CD4-positive, alpha-beta T cell treated with Interleukin-21 for 1 hour (primary cell): ENCODE results near the gene METAP2.
"Not testable (repeated sequence)": the region's sequence is repeated elsewhere in the genome, so short reads cannot be mapped to it uniquely, and the experiment has no call there.

Experiments used
- DNase-seq: peaks from one replicate; pipeline ENCODE4 v3.0.0-alpha.2; 2020

METAP2 gene

GRCh38 chr12:95473884-95474659 lies at the start of gene METAP2:
METAP2 (plus strand) TSS chr12:95474152; CDS start chr12:95474180, 28 bp downstream.
- peak; percentile 91 for DNase-seq

DNA sequence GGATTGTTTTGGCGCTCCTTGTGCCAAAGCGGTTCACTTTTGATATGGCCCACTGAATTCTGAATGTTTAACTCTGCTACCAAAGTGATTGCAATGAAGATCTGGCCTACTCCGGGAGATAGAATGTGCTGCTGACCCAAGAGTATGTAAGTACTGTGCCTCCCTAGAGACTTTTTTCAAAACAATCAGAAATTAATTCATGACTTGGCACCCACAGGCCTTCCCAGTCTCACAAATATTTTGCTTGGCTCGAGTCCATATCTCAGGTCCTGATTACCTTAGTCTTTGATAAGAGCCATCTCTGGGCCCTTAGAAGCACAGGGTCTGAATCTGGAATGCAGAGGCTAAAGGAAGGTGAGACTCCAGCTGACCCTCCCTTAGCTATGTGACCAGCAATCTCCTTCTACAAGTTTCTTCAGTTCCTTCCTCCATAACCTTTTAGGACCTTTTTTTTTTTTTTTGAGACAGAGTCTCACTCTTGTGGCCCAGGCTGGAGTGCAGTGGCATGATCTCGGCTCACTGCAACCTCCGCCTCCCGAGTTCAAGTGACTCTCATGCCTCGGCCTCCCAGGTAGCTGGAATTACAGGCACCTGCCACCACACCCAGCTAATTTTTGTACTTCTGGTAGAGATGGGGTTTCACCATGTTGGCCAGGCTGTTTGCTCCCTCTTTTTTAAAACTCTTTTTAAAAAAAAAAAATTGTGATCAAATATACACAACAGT lies 49.5 kb upstream of the METAP2 start:
- DNase-seq, result no peak

GRCh38 chr12:95429172-95429510 lies 44.8 kb upstream of the METAP2 start:
- DNase-seq, result no peak

GRCh38 chr12:95431120-95431519 lies 42.8 kb upstream of the METAP2 start:
- no peak for DNase-seq

DNA sequence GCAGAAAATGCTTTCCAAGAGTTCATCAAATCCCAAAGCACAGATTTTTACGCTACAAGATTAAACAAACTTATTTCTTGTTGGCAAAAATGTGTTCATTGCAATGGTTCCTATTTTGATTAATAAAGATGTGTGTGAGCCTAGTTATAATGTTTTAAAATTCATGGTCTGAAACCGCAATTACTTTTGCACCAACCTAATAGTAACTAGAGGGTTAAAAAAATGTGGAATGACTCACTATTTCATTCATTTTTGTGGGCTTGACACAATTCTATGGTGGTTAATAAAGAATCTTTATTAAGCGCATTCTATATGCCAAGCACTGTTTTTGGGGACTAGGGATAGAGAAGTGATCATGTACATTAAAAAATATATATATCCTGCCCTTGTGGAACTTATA lies 38.6 kb upstream of the METAP2 start:
- DNase-seq, result no peak

DNA sequence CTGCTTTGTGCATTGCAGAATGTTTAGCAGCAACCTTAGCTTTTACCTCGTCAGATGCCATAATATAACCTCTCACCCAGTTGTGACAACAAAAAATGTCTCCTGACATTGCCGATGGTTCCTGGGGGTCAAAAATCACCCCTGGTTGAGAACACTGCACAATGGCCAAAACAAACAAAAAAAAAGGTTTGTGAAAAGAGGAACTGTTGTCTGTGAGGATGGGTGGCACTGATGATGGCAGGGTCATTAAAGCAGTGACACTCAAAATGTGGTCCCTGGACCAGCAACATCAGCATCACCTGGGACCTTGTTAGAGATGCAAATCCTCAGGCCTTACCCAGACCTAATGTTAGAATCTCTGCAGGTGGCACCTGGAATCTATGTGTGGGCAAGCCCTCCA lies 36.4 kb upstream of the METAP2 start:
- no peak for DNase-seq

DNA sequence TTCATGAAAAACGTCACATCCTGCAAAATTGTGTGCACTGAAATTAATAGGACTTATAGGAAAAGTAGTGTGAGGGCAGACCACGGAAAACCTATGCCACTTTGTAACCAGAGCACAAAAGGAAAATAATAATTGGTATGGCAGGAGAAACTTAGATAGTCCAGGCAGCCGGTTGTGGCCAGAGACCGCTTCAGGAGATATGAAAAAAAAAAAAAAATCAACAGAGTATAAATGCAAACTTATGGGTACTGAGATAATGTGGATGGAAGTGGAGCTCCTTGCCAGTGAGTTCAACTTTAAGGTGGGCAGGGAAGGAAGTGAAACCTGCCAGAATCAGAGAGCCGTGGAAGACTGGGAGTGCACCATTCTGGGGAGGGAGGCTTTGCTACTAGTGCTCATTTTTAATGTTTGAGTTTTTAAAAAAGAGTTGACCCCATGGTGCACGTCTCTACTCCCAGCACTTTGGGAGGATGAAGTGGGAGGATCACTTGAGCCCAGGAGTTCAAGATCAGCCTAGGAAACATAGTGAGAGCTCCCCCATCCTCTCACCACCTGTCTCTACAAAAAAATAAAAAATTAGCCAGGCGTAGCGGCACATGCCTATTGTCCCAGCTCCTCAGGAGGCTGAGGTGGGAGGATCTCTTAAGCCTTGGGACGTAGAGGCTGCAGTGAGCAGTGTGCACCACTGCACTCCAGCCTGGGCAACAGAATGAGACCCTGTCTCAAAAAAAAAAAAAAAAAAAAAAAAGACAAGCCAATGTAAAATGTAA lies 34.3 kb upstream of the METAP2 start:
- no peak for DNase-seq

GRCh38 chr12:95440401-95440800 lies 33.6 kb upstream of the METAP2 start:
- no peak for DNase-seq

DNA sequence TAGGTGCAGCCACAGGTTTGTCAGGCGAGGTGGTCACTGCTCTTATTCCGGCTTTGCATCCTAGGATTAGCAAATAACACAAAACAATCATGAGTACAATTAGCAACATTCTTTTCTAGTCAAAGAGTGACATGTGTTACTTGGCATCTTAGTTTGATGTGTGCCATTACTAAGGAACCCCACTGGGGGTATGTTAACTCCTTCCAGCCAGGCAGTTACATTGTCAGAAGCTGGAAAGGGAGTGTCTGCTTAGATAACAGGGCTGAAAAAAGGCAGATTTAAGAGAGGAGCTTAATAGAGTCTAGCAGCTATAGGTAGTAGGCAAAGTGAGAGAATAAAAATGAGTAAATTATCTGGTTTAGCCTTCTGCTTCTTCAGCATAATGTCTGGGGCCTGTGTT lies 30.5 kb upstream of the METAP2 start:
- no peak for DNase-seq

DNA sequence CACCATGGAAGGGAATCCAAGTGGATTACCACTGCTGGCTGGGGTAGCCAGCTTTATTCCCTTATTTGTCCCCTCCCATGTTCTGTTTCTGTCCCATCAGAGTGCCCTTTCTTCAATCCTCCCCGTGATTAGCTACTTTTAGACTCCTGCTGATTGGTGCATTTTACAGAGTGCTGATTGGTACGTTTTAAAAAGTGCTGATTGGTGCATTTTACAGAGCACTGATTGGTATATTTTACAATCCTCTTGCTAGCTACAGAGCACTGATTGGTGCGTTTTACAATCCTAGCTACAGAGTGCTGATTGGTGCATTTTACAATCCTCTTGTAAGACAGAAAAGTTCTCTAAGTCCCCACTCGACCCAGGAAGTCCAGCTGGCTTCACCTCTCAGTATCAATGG lies 28.9 kb upstream of the METAP2 start:
- not testable (repeated sequence) for DNase-seq

DNA sequence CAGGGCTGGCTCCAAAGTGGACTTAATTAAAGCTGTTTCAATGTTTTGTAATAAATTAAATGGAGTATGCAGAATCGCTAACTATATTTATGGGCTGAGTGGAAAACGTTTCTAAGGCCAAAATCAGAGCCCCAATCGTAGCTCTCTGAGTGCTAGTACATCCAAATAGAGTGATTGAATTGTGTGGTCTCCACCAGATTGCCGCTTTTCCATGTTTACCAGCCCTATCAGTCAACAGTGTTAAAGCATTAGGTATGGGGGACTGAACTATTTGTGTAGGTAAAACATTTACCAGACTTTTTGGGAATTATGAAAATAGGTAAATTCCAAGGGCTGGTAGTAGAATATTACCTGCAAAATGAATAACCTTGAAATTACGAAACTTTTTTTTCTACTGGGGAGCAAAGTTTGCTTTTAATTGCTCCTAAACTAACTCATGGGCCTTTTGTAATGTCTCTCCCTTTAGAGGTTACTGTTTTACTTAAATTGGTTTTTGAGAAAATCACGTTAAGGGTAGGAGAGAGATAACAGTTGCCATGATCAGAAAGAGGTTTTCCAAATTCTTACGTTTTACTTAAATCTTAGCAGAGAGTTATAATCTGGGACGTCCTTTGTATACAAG lies 28.0 kb upstream of the METAP2 start:
- DNase-seq, result no peak

GRCh38 chr12:95446506-95446900 lies 27.4 kb upstream of the METAP2 start:
- DNase-seq, result no peak

DNA sequence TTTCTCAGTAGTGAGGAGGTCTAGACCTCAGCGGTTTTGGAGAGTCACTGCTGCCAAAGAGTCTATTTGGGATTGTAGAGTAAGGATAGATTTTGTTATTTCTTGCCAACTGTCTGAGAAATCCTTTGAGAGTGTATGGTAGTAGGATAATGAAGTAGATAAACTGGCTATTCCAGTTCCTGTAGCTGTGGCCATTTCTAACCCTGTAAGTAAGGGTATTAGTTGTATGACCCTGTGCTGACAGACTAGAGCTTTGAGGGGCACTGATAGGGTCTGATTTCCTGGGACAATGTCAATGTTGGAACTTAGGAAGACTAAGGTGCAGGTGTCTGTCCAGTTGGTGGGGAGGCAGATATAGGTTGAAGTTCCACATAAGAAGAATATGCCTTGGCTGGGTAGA lies 24.3 kb upstream of the METAP2 start:
- not testable (repeated sequence) for DNase-seq

DNA sequence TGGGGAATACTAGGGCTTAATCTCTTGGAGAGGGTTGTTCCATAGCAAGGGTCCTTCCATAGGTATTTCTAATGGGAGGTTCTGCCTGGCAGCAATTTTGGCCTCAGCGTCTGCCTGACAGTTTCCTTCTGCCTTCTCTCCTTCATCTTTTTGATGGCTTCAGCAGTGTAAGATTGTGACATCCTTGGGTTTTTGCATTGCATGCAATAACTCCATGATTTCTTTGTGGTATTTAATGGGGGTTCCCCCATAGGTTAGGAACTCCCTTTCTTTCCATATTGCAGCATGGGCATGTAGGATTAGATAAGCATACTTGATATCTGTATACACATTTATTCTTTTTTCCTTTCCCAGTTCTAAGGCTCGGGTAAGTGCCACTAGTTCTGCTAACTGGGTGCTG lies 21.5 kb upstream of the METAP2 start:
- DNase-seq, result not testable (repeated sequence)

DNA sequence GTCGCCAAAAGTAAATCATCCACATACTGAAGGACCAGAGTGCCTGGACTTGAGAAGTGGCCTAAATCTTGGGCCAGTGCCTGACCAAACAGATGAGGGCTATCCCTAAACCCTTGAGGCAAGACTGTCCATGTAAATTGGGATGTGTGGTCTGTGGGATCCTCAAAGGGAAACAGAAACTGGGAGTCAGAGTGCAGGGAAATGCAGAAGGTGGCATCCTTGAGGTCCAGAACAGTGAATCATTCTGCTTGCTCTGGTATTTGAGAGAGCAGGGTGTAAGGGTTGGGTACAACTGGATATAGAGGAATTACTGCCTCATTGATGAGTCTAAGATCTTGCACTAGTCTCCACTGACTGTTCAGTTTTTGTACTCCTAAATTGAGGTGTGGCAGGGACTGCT lies 20.1 kb upstream of the METAP2 start:
- not testable (repeated sequence) for DNase-seq

- DNase-seq, result not testable (repeated sequence)
These were observed 19.2 kb upstream of the METAP2 start for GRCh38 chr12:95454780-95455215.

DNA sequence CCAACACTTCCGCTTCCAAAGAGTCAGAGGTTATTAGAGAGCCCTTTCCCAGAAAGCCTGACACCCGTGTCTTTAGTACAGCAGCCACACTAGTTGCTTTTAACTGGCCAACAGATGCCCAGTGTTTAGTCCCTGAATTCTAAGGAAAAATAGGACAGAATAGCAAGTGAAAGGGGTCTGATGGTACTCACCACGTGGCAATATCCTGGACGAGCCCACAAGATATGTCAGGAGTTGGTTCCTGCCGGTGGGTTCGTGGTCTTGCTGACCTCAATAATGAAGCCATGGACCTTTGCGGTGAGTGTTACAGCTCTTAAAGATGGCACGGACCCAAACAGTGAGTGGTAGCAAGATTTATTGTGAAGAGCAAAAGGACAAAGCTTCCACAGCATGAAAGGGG lies 16.3 kb upstream of the METAP2 start:
- DNase-seq, result not testable (repeated sequence)

DNA sequence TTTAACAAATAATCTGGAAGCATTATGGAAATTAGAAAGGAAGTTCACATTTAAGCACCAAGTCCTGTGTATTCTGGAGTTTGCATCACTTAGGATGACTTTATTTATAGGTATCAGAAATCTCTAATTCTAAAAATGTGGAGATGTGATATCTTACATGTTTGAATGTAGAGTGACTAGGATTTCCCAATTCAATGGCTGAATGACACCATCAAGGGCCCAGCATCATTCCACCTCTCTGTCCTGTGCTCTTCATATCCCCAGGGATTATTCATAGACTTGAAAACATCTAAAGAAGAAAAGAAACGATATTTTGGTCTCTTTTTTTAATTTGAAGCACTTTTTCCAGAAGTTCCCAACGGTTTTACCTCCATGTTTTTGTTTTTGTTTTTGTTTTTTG lies 15.2 kb upstream of the METAP2 start:
- DNase-seq, result no peak

DNA sequence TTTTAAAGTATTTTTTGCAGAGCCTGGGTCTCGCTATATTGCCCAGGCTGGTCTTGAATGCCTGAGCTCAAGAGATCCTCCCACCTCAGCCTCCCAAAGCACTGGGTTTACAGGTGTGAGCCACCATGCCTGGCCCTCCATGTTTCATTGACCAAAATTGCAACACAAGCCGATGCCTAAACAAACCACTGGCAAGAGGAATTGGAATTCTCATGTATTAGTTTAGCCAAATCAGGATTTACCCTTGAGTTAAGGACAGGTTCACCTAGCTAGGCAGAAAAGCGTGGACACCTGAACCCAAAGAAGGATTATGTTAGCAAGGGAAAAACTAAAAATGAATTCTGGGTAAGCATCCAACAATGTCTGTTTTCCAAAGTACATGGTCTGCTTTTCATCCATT lies 14.6 kb upstream of the METAP2 start:
- no peak for DNase-seq

DNA sequence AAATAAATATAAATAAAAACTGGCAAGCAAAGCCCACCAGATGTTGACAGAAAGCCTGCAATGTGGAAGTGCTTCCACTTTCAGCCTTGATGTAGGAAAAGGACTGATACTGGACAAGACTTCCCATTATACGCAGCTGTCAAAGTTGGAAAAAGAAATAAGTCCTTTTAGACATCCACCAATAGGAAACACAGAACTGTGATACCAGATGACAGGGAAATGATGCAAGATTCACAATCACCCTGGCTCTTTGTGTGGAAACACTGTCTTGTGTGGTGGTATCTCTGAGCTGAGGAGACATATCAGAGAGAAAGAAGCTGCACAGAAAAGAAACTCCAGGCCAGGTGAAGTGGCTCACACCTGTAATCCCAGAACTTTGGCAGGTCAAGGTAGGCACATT lies 13.8 kb upstream of the METAP2 start:
- DNase-seq, result no peak

- no peak for DNase-seq
These were observed 13.1 kb upstream of the METAP2 start for GRCh38 chr12:95460896-95461295.

DNA sequence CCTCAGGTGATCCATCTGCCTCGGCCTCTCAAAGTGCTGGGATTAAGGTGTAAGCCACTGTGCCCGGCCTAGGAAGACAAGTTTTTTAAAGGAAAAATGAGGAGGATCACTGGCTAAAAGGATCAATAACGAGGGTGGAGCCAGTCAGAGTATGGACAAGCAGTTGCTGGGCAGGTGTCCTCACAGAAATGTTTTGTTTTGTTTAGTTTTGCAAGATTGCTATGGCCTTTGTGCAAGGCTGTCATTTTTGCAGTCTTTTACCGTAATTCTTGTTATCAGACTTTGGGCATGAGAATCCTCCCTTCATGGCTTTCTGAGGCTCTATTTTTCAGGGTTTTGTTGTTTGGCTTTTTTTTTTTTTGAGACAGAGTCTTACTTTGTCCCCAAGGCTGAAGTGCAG lies 11.9 kb upstream of the METAP2 start:
- DNase-seq, result no peak

DNA sequence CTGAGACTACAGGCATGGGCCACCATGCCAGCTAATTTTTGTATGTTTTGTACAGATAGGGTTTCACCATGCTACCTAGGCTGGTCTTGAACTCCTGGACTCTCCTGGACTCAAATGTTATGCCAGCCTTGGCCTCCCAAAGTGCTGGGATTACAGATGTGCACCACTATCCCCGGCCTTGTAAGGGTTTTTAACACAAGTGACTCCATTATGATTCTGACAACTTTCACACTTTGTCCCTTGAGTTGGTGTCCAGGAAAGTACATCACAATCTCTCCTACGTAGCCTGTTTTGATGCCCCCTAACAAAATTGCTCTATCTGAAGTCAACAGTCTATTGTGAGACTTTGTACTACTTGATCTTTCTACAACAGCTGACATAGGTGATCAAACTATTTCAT lies 11.4 kb upstream of the METAP2 start:
- no peak for DNase-seq
